ENCODE results near the gene PXDN.

Gene PXDN

GRCh38 chr2:1774929-1775328 lies 30.6 kb upstream of the PXDN start:
- no peak overlapping the region for H3K4me3 ChIP-seq (ENCODE audit: control insufficient read depth, low read depth, low read length)
- no peak for DNase-seq (ENCODE audit: low read depth)
- TF ChIP-seq CTCF (conservative IDR thresholded peaks at IDR 0.05; ENCODE audit: control insufficient read depth, insufficient read depth, low read depth, low read length) = no peak

GRCh38 chr2:1773883-1774282 lies 29.6 kb upstream of the PXDN start:
- no peak for TF ChIP-seq CTCF (conservative IDR thresholded peaks at IDR 0.05; ENCODE audit: control insufficient read depth, insufficient read depth, low read depth, low read length)
- no peak for DNase-seq (ENCODE audit: low read depth)
- no peak overlapping the region for H3K4me3 ChIP-seq (ENCODE audit: control insufficient read depth, low read depth, low read length)

- no peak for DNase-seq (ENCODE audit: low read depth)
- no peak for TF ChIP-seq CTCF (conservative IDR thresholded peaks at IDR 0.05; ENCODE audit: control insufficient read depth, insufficient read depth, low read depth, low read length)
- H3K4me3 ChIP-seq (ENCODE audit: control insufficient read depth, low read depth, low read length) = no peak overlapping the region
Measured at GRCh38 chr2:1772471-1773267, 28.4 kb upstream of the PXDN start.

GRCh38 chr2:1771626-1772280 lies 27.4 kb upstream of the PXDN start:
- DNase-seq (ENCODE audit: low read depth) = no peak
- no peak for TF ChIP-seq CTCF (conservative IDR thresholded peaks at IDR 0.05; ENCODE audit: control insufficient read depth, insufficient read depth, low read depth, low read length)
- H3K4me3 ChIP-seq (ENCODE audit: control insufficient read depth, low read depth, low read length) = no peak overlapping the region

GRCh38 chr2:1770566-1771380 lies 26.5 kb upstream of the PXDN start:
- no peak for DNase-seq (ENCODE audit: low read depth)
- no peak overlapping the region for H3K4me3 ChIP-seq (ENCODE audit: control insufficient read depth, low read depth, low read length)
- no peak for TF ChIP-seq CTCF (conservative IDR thresholded peaks at IDR 0.05; ENCODE audit: control insufficient read depth, insufficient read depth, low read depth, low read length)

GRCh38 chr2:1769703-1770422 lies 25.5 kb upstream of the PXDN start:
- H3K4me3 ChIP-seq (ENCODE audit: control insufficient read depth, low read depth, low read length) = no peak overlapping the region
- peak; percentile 61 for DNase-seq (ENCODE audit: low read depth)
- peak; percentile 76 for TF ChIP-seq CTCF (conservative IDR thresholded peaks at IDR 0.05; ENCODE audit: control insufficient read depth, insufficient read depth, low read depth, low read length)
